GM18517 (cell line): ENCODE results near the gene MYL10.

Experiments used
- ATAC-seq: cut with Tn5 transposase; IDR thresholded peaks from one replicate; pipeline ENCODE4 v1.9.1; 2021; ENCODE audit warnings: mild to moderate bottlenecking, moderate library complexity; ENCODE audit not compliant: unreplicated experiment

Gene MYL10

DNA sequence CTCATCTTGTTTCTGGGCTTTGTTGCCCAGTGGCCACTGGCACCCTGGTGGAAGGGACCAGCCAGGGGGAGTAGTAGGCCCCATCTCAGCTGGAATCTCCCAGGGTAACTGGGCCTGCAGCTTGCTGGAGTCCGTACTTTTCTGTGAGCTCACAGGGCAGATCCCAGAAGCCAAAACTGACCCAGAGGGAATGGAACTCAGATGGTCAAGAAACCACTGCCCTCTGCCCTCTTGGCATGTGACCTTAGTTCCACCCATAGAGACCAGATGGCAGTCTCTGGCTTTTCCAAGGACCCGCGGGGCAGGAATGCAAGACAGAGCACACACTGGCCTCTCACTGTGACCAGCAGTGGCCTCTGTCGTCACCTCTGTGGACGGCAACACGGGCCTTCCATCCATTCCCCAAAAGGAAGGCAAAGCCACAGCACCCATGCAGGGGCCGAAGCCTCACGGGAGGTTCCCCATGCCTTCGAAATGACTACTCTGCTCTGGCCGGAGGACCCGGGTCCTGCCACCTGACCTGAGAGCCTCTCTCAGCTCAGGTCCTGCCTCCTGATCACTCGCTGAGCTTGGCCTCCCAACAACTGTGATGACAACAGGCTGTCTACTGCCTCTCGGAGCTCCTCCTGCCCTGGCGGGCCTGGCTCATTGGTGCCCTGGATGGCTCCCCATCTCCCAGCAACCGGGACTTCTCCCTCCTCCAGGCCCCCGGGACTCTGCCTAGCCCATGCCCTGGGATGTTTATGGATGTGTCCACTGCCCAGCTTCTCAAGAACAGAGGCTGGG is 29.9 kb downstream of the MYL10 start:
- no peak for ATAC-seq

DNA sequence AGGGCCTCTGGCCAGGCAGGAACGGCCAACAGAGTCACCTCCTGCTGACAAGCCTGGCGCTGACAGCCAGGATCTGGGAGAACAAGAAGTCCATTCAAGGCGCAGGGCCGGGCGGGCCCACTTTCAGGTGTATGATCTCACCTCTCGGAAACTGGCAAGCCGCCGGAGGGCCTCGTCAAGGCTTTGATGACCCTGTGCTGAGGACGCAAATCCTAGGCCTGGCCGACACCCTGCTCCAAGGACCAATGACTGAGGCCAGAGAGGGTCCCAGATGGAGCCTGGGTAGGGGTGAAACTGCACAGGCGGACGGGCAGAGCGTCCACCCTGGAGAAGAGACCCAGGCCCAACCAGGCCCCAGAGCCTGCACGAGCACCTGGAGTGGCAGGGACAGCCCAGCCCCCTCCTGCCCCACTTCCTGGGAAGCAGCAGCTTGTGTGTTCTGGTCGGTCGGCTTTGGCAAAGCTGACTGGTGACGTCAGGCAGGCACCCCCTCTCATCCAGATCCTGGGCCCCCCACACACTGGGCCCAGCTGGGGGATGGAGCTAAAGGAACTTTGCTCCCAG is 30.6 kb downstream of the MYL10 start:
- ATAC-seq, result no peak

DNA sequence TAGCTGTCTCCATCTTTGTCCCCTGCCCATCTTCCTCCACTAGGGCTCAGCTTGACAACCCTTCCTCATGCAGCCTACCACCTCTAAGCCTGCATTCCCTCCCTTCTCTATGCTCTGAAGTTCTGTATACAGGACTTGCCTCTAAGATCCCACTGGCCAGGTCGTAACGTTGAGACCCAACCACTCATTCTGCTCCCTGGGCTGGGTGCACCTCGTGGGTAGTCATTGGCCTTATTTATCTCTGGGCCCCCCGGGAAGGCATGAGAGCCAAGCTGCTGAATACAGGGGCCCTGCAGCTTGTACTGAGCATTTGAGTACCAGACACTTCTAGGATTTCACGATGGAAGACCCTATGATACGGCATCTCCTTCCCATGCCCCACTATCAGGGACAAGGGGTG is 31.2 kb downstream of the MYL10 start:
- no peak for ATAC-seq

DNA sequence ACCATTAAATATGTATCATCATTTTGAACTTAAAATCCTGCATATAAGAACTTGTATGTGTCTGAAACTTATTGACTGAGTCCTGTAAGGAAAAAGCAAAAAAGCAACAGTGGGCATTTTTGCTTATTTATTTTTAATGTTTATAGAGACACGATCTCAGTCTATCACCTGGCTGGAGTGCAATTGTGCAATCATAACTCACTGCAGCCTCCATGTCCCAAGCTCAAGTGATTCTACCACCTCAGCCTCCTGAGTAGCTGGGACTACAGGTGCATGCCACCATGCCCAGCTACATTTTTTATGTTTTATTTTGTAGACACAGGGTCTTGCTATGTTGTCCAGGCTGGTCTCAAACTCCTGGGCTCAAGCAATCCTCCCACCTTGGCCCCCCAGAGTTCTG is 32.2 kb downstream of the MYL10 start:
- ATAC-seq, result no peak

DNA sequence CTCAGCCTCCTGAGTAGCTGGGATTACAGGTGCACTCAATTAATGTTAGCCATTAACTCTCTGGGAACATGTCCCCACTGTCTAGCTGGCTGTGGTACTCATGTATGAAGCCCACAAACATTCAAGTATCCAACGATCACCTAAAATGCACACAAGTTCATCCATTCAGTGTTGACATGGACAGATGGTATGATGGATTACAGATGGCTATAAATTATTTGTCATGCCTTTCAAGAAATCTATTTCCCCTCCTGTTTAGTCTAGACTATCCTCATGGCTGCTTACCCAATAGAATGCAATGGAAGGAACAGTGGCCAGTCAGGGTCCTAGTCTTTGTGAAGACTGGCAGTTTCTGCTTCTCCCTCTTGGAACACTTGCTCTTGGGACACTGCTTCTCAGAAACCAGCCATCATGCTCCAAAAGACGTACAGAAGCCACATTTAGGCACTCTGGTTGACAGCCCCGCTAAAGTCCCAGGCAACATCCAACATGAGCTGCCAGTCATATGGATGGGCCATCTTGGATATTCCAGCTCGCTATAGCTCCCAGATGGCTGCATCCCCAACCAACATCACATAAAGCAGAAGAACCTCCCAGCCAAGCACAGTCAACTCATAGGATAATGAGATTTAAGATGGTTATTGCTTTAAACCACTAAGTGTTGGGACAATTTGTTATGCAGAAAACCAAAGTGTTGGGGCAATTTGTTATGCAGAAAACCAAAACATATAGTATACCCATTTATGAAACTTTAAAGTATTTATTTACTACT is 33.1 kb downstream of the MYL10 start:
- ATAC-seq, result no peak

DNA sequence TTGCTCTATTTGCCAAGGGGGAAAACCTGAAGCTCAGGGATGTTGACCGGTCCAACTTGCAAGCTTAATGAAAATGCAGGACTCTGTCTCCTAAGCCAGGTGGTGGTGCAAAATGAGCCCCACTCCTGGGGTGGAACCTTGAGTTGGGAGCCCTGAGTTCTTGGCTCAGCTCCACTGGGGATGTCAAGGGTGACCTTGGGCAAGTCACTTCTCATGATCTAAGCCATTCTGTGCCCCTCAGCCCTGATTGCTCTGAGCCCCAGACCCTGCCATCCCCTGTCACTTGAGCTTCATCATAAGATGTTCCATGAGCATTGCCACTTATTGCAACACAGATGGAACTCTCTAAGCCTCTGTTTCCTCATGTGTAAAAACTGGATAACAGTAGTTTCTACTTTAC is 33.9 kb downstream of the MYL10 start:
- no peak for ATAC-seq

DNA sequence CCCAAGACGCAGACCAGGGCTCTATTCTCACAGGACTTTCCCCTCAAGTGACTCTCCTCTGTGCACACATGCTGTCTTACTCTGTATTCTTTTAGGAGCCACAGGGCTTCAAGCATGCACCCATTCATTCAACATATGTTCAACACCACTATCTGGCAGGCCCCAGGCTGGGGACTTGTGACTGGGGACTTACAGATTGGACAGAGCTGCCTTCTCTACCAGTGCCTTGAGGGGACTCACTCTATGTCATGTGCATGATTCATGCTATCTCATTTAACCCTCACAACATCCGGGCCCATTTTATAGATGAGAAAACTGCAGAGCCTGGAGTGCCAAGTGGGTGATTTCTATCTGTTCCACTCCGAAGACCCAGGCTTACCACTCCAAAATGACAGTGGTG is 34.3 kb downstream of the MYL10 start:
- no peak for ATAC-seq

DNA sequence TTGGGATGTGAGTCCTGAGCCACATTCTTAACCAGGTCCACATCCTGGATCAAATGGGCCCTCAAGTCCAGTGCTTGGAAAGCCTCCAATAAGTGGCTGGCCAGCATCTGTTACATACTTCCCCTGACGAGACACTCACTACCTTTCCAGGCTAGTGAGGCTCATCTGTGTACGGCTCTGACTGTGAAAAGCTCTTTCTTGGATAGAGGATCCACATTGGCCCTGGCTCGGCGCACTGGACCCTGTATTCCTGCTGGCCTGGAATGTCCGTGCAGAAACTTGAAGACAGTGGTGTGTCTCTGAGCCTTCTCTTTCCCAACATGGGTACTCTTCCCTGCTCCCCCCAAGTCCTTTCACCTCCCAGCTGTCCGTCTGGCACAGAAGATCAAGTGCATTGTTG is 35.5 kb downstream of the MYL10 start:
- no peak for ATAC-seq

DNA sequence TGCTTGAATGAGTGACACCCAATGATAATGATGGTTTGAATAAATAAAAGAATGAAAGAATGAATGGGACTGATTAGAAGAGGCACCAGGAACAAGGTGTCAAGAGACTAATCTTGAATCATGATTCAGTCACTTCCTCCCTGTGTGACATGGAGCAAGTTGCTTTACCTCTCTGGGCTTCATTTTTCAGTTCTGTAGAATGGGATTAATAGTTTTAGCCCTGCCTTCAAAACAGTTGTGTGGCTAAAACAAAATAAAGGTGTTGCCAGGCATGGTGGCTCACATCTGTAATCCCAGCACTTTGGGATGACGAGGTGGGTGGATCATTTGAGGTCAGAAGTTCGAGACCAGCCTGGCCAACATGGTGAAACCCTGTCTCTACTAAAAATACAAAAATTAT is 37.6 kb downstream of the MYL10 start:
- no peak for ATAC-seq

DNA sequence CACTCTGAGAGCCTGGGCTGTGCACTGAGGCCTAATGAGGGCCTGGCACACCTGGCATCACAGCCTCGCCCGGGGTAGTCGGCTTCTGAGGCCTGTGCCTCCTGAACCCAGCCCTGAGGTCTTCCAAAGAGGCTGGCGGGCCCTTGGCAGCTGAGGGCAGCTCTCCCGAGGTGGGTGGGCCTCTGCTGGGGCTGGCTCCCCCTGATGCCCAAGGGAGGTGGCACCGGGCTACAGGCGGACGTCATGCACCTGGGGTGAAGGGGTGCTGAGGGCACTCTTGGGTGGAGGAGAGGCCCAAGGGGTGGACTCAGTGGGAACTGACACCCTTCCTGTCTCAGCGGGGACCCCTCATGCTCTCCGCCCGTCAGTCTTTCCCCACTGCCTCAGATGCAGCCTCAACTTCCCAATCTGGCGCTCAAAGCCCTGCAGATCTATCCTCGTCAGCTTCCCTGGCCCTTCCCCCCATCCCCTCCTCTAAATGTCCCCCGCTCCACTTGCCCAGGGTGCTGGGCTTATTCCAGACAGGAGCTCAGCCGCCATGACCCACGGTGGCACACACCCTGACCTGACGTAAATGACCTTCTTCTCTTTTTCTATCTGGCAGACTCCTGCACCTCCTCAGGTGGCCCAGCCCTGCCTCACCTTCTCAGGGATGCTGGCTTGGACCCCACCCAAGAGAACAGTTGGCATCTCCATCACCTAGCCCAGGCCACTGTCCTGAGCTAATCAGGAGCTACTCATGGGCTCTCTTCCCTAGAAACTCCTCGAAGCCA is 38.2 kb downstream of the MYL10 start:
- no peak for ATAC-seq

DNA sequence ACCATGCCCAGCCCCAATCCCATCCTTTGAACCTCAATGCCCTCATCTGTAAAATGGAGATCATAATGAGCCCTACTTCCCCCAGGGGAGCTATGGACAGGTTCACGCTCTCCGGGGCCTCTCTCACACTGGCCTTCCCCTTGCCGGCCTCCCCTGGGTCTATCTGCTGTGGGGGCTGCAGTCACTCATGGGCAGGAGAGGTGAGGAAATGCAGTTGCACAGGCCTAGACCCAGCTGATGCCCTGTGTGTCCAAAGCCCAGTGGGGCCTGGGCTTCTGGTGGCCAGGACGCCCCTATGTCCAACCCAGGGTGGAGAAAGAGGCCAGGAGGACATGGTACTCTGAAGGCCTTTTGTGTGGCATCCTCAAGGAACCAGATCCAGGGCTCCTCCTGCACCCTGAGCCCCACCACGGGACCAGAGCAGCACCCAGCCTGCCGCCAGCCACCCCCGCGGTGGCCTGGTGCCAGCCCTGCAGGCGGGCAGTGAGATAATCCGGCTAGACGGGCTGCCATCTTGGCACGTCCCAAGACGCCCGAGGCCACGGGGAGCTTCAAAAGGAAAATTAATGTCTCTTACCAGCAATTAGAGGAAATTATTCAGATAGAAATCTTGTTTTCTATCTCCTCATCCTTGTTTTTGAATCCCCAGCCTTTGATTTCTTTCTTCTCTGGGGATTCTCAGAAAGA is 39.0 kb downstream of the MYL10 start:
- no peak for ATAC-seq

DNA sequence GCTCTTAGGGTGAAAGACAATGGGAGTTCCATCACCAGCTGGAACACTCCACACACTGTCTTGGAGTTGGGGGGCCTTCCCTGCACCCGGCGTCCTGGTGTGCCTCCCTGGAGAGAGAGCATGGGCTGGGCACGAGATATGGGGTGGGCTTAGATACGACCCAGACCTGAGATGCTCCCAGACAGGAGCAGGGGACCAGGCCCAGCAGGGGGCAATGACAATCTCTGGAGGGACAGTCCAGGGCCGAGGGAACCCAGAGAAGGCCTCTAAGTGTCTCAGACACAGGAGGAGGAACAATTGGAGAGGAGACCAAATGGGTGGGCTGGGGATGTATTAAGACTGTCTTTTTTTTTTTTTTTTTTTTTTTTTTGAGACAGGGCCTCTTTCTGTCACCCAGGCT is 40.0 kb downstream of the MYL10 start:
- ATAC-seq, result no peak

DNA sequence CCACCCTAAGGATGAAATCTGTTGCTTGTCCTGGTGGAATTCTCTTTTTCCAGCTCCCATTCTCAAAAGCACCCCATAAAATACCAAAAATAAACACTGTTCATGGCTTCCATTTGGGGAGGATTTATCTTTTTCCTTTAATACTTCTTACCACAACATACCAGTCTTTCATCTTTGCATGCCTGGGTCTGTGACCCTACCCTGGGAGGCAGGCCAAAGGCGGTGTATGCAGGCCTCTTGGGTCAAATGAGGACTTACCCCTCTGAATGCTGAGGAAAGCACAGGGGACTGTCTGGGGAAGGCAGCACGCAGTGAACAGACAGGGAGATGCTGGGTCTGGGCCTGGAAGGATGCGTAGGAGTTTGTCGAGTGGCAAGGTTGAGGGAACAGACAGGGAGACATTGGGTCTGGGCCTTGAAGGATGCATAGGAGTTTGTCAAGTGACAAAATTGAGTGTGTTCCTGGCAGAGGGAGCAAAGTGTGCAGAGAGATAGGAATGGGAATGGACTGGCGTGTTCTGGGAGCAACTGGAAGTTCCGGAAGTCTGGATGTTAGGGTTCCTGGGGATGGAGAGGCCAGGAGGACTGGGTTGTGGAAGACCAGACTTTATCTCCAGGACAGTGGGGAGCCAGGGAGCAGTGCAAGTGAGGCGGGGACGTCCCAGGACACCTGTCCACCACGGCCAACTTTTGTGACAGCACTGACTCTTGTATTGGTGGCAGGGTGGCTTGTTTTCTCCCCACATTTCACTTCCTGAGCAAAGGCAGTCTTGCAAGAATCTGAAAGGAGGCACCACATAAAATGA is 40.8 kb downstream of the MYL10 start:
- ATAC-seq, result no peak

DNA sequence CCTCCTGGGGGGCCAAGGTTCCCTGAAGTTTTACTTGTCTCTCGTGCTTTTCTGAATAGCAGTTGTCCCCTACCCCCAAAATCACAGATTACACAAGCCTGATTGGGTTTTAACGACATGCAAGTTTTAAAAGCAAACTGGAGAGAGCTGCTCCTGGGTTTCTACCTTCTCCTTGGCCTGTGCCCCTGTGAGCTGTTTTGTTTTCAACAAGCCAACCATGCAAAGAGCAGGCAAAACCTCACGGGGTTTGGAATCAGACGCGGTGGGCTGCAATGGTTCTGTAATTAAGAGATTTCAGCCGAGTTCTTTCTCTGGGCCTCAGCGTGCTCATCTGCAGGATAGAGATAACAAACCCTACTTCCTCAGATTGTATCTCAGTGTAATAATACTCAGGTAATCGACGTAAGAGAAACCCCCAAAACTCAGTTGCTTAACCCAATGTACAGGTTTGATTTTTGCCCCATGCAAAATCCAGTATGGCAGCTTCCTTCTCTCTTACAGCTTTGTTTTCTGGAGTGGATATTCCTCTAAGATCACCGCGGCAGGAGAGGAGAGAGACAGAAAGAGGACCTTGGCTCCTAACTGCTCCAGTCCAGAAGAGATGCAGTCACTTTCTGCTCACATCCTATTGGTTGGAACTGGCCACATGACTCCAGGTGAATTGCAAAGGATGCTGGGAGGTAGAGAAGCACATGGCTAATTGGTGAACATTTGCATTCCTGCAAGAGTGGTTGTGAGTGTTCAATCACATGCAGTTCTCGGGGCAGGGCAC is 42.0 kb downstream of the MYL10 start:
- no peak for ATAC-seq

DNA sequence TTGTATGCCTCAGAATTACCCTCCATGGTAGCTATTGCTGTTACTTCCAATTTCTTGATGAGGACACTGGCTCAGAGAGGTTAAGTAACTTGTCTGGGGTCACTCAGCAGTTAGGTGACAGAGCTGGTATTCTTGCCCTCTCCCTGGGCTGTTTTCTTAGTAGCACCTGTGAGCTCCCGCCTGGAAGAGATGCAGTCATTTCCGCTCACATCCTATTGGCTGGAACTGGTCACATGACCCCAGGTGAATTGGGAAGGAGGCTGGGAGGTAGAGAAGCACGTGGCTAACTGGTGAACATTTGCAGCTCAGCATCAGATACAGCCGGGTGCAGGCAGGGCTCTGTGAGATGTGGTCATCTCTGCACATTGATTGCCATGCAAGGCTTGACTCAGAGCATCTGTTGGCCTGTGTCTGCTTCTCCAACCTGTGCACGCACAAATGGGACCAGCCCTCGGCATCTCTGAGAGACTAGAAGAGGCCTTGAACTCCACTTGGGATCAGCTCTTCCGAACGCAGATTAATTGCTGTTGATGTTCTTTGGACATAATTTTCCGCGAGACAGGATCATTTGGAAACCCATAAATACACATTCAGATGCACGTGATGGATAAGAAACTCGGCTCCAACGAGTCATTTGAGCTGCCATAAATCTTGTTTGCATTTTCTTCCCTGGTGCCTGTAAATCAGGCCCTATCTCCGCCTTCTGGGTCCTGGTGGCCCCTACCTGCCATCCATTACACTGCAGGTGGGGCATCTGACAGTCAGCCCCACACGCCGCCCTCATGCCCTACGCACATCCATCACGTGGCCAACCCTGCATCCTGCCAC is 42.8 kb downstream of the MYL10 start:
- no peak for ATAC-seq

DNA sequence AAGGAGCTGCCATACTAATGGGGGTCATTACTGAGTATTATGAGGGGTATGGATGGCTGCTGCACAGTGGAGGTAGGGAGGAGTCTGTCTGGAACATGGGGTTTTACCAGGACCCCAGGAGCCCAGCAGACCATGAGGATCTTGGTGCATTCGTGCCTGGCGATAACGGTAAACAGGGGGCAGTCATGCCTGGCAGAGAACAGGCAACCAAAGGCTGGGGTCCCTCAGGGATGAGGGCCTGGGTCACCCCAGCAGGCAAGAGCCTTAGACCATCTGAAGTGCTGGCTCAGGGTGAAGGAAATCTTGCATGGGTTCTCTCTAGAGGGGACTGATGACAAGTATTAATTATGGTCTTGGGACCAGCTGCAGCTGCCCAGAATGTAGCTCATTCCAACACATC is 46.1 kb downstream of the MYL10 start:
- ATAC-seq, result no peak

DNA sequence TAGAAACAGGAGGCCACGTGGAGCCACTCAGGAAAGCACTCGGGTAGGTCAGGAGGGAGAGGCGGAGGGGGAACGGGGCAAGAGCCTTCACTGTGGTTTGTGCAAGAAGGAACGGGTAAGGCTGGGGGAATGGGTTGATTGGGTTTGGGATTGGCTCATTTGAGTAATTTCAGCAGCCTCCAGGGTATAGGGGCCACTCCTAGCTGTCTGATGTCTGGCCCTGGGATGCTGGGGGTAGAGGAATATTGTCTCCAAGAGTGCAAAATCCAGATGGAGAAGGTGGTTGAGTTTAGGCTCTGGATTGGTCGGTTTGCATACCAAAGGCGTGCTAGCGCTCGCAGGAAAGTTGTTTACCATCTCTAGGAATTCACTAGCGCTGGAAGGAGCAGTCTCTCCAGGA is 47.2 kb downstream of the MYL10 start:
- no peak for ATAC-seq

DNA sequence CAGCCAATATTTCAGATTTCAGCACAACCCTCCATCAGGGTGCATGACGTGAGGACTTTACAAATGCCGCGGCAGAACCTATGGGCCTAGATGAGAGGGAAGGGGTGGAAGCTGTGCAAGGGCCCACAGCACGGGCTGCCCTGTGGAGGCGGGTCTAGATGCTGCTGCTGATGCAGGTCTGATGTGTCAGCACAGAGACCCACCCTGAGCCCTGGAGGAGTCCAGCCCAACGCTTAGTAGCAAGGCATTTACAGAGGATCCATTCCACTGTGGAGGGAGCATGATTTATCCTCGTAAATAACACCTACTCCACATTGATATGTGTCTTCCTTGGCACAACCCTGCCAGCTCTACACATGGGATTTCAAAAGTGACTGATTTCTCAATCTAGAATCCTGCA is 48.5 kb downstream of the MYL10 start:
- ATAC-seq, result no peak
